Transverse colon (tissue), 4 donors: Measurements from ENCODE around the gene APOC3. TPM values are rescaled to one million over a fixed set of nuclear protein-coding genes. Genes with fewer than 3 reads are reported as not detected.
A peak's percentile ranks its signal among the peaks of the same experiment; 100 is the strongest.

Experiments used
- DNase-seq: peaks from one replicate; pipeline ENCODE4 v3.0.0-alpha.2; 2019
- H3K27ac ChIP-seq, 4 donors: fragments of 200-600 bp; sonication (generic); 2 replicates each; pipeline ENCODE4 v1.5.1; 2016 to 2018; ENCODE audit warnings: inconsistent platforms in 4 of 4
- H3K27me3 ChIP-seq: fragments of 200-600 bp; sonication (generic); 2 replicates; pipeline ENCODE4 v1.5.1; 2017; ENCODE audit warnings: inconsistent platforms
- H3K36me3 ChIP-seq, 4 donors: fragments of 200-600 bp; sonication (generic); 2 replicates each; pipeline ENCODE4 v1.5.1; 2017 to 2019; ENCODE audit warnings: inconsistent platforms in 4 of 4
- H3K4me1 ChIP-seq, 4 donors: fragments of 200-600 bp; sonication (generic); 2 replicates each; pipeline ENCODE4 v1.5.1; 2017 to 2020; ENCODE audit warnings: inconsistent platforms in 4 of 4
- H3K4me3 ChIP-seq, 4 donors: fragments of 200-600 bp; sonication (generic); 1 replicate in 1 of 4; 2 replicates in 3 of 4; pipeline versions ENCODE4 v1.5.1 to v1.6.1; 2017 to 2019; ENCODE audit warnings: inconsistent platforms in 4 of 4
- H3K9me3 ChIP-seq, 2 donors: fragments of 200-600 bp; sonication (generic); 2 replicates each; pipeline ENCODE4 v1.5.1; 2017 to 2019; ENCODE audit warnings: inconsistent platforms in 2 of 2
- CTCF ChIP-seq, 5 experiments: fragments of 200-600 bp in 3 of 5; fragments of 450-650 bp in 2 of 5; sonication (generic) in 3 of 5; IDR thresholded peaks; 1 replicate in 2 of 5; 2 replicates in 3 of 5; pipeline ENCODE4 v1.5.1; 2016 to 2017; ENCODE audit warnings: antibody characterized with exemption in 5 of 5, inconsistent platforms in 3 of 5, mild to moderate bottlenecking in 2 of 5, moderate library complexity in 1 of 5
- EP300 ChIP-seq: sonication (generic); formaldehyde crosslinking; IDR thresholded peaks from one replicate; pipeline ENCODE4 v1.6.1; 2017; ENCODE audit warnings: antibody characterized with exemption, low read depth
- POLR2A ChIP-seq: fragments of 450-650 bp; IDR thresholded peaks from one replicate; pipeline ENCODE4 v1.6.1; 2016; ENCODE audit warnings: antibody characterized with exemption, mild to moderate bottlenecking, moderate library complexity
- POLR2AphosphoS5 ChIP-seq, 3 donors: sonication (generic); formaldehyde crosslinking; IDR thresholded peaks; one replicate each; pipeline ENCODE4 v1.6.1; 2016; ENCODE audit warnings: antibody characterized with exemption in 3 of 3
- WGBS, 2 donors: methylation state at CpG; one replicate each; pipeline ENCODE4 v1.1.5; 2018; ENCODE audit warnings: low coverage in 1 of 2; 5-methylcytosine and 5-hydroxymethylcytosine counted together
- in situ Hi-C, 4 donors: fragments of 200-750 bp; cut with MboI; loops; one replicate each; pipeline versions ENCODE4 v1.15.0 to v1.15.1; 2017; ENCODE audit warnings: low sequenced_read_pairs in 3 of 4, low pct_ligation_motif_present in 1 of 4, low pct_unique_long_range_greater_than_20kb in 1 of 4
- intact Hi-C: fragments of 100-400 bp; cut with DNase I; formaldehyde crosslinking; loops from one replicate; pipeline ENCODE4 v1.15.1; 2023; ENCODE audit warnings: low total_unique reads
- total RNA-seq, 4 donors: library from RNA; depleted of rRNA; stranded (reverse); fragments of >200 nt; gene quantifications; one replicate each; pipeline ENCODE4 v1.1.0, GENCODE V29; 2016

Gene APOC3
- total RNA-seq, 4 donors from 2014 or later = 3.0 to 5.3 TPM; not detected in 2

DNA sequence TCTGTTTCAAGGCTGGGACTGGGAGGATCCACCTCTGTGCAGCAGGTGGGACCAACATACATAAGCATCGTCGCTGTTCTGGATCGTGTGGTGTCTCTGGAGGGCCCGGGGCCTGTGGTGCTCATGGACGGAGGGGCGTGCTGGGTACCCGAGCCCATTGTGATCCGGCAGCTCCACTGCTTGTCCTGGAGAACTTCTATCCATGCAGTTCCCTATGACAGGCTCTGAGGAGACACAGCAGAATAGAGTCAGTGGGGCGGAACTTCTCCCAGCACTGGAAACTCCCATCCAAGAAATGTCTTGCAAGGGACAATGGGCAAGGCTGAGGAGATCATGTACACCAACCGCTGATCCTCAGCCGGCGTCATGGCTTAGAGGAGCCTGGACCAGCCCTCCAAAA, 19.4 kb downstream of the APOC3 start:
- no peak for DNase-seq
- H3K4me3 ChIP-seq = no peak overlapping the region
- H3K9me3 ChIP-seq = no peaks in the 10 kb centered on the region
- WGBS, 2 donors = 96% methylated on average over 4 to 12 of the region's 12 CpGs
- H3K4me1 ChIP-seq = peaks cover 14 to 35% (median 28%) of the 10 kb centered on the region in 4 donors
- in situ Hi-C loops (no loop called here), intact Hi-C loops (no loop called here)
- no peak overlapping the region for H3K27ac ChIP-seq
- H3K36me3 ChIP-seq = peaks cover 0 to 40% (median 15%) of the 10 kb centered on the region in 4 donors
- TF ChIP-seq CTCF (IDR thresholded peaks at IDR 0.05) = no peak
- TF ChIP-seq POLR2A = no peak
- TF ChIP-seq POLR2AphosphoS5 (IDR thresholded peaks at IDR 0.05) = no peak
- TF ChIP-seq EP300 = no peak
- H3K27me3 ChIP-seq = no peaks in the 10 kb centered on the region

DNA sequence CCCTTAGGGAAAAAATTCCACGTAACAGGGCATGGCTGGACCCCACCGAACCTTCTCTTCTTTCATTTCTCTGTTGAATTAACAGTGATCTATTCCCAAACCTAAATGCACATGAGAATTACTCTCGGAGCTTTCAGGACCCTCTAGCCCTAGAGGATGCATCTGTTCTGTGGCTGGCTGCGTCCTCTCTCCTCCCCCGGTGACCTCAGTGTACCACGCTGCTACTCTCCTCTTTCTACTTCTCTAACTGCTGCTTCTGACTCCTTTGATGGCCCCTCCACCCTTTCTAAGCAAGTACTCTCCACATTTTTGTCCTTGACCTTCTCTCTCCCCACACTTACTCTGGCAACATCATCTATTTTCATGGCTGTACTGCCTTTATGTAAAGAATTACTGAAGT, 19.8 kb downstream of the APOC3 start:
- in situ Hi-C loops (no loop called here), intact Hi-C loops (no loop called here)
- H3K27ac ChIP-seq = no peak overlapping the region
- H3K27me3 ChIP-seq = no peaks in the 10 kb centered on the region
- no peaks in the 10 kb centered on the region for H3K9me3 ChIP-seq
- no peak for TF ChIP-seq EP300
- no peak for TF ChIP-seq POLR2A
- H3K4me1 ChIP-seq = peaks cover 14 to 39% (median 32%) of the 10 kb centered on the region in 4 donors
- WGBS, 2 donors = 77 to 91% methylated on average over 6 of the region's 6 CpGs
- no peak overlapping the region for H3K4me3 ChIP-seq
- H3K36me3 ChIP-seq = peaks cover 0 to 38% (median 15%) of the 10 kb centered on the region in 4 donors
- no peak for DNase-seq

DNA sequence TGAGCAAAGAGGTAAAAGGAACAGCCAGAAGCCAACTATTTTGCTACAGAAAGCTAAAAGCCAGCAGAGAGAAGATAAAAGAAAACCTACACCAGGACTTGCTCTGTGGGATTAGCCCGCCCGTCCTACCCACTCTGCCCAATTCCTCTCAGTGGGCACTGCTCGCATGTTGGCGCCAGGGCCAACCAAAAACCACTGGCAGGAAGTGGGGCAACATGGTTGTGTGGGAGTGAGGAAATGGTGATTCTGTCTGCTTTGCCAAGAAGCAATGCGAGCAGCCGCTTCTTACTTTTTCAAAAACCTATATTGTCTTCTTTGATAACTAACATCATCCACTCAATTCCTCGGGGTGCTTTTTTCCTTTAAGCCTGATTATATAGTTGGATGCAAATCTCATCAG, 21.9 kb downstream of the APOC3 start:
- intact Hi-C loops = no loop called here
- WGBS, 2 donors = 79 to 93% methylated on average over 5 to 7 of the region's 7 CpGs
- peak; percentile 34 for DNase-seq
- no peak for TF ChIP-seq EP300
- TF ChIP-seq CTCF (IDR thresholded peaks at IDR 0.05) = no peak
- no peak for TF ChIP-seq POLR2A
- TF ChIP-seq POLR2AphosphoS5 (IDR thresholded peaks at IDR 0.05) = no peak
- Histone ChIP-seq H3K4me1 (peaks cover 14 to 41% (median 33%) of the 10 kb centered on the region in 4 donors), H3K9me3 (no peaks in the 10 kb centered on the region), H3K36me3 (peaks cover 0 to 21% (median 7%) of the 10 kb centered on the region in 4 donors), H3K4me3 (no peak overlapping the region), H3K27me3 (no peaks in the 10 kb centered on the region), H3K27ac (peak overlapping the region; percentile 65 to 75 (median 69))
- in situ Hi-C loops = no loop called here

GRCh38 chr11:116852261-116853031, 22.7 kb downstream of the APOC3 start:
- peak; percentile 42 for DNase-seq
- WGBS, 2 donors = 42 to 49% methylated on average over 4 to 5 of the region's 5 CpGs
- intact Hi-C loops = no loop called here
- Histone ChIP-seq H3K36me3 (peaks cover 0 to 13% (median 7%) of the 10 kb centered on the region in 4 donors), H3K27me3 (no peaks in the 10 kb centered on the region), H3K9me3 (no peaks in the 10 kb centered on the region), H3K27ac (peak overlapping the region; percentile 65 to 75 (median 69)), H3K4me1 (peaks cover 14 to 41% (median 33%) of the 10 kb centered on the region in 4 donors), H3K4me3 (no peak overlapping the region)
- in situ Hi-C loops = no loop called here
- TF ChIP-seq POLR2AphosphoS5 (IDR thresholded peaks at IDR 0.05) = peak in 2 of 3 donors; percentile 36 to 60
- TF ChIP-seq POLR2A = peak; percentile 30
- TF ChIP-seq CTCF (IDR thresholded peaks at IDR 0.05) = no peak
